ENCODE results near the gene GPAT3. TPM values are rescaled to one million over a fixed set of nuclear protein-coding genes. Genes with fewer than 3 reads are reported as not detected.
A peak's percentile ranks its signal among the peaks of the same experiment; 100 is the strongest.

Gene GPAT3
- total RNA-seq, 2 experiments from 2014 or later: 3.1 to 3.4 TPM

DNA sequence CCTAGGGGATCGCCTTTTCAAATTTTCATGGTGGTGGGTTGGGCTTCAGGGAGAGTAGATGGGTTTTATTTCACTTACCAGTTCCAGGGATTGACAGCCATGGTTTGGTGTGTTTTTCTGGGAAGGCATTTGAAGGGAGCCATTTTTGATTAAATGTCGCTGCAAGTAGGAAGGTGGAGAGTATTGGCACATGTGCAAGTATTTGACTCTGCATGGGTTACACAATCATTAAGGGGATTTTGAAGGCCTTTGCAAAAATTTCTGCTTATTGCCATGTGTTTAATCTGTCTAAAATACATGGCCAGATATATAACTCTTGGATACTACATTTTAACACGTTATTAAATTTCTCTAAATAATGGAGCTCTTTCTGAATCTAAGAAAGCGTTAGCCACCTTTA lies 55.1 kb downstream of the GPAT3 start:
- H3K36me3 Mint-ChIP-seq: no peaks in the 10 kb centered on the region
- POLR2A ChIA-PET: no interaction called here
- H3K27me3 Mint-ChIP-seq: no peaks in the 10 kb centered on the region
- DNase-seq: no peak
- no peaks in the 10 kb centered on the region for H3K4me1 Mint-ChIP-seq
- no peak overlapping the region for H3K27ac Mint-ChIP-seq
- H3K9me3 Mint-ChIP-seq: peaks cover 4% of the 10 kb centered on the region
- no peak for ATAC-seq (ENCODE audit: low read depth)
- H3K4me3 Mint-ChIP-seq: no peak overlapping the region

DNA sequence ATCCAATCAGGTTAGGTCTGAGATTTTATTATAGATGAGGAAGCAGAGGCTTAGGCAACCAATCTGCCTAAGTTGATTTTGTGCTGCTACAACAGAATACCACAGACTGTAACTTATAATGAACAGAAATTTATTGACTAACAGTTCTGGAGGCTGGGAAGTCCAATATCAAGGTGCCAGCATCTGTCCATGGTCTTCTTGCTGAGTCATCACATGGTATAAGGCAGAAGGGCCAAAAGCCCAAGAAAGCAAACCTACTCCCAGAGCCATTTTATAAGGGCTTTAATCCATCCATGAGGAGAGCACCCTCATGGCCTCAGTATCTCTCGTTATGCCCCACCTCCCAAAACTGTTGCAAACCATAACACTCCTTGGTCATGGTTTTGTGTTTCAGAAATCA lies 55.8 kb downstream of the GPAT3 start:
- H3K4me1 Mint-ChIP-seq: no peaks in the 10 kb centered on the region
- no peak overlapping the region for H3K4me3 Mint-ChIP-seq
- H3K9me3 Mint-ChIP-seq: peaks cover 4% of the 10 kb centered on the region
- DNase-seq (no peak), ATAC-seq (ENCODE audit: low read depth) (no peak)
- POLR2A ChIA-PET: no interaction called here
- no peaks in the 10 kb centered on the region for H3K27me3 Mint-ChIP-seq
- H3K27ac Mint-ChIP-seq: no peak overlapping the region
- no peaks in the 10 kb centered on the region for H3K36me3 Mint-ChIP-seq

DNA sequence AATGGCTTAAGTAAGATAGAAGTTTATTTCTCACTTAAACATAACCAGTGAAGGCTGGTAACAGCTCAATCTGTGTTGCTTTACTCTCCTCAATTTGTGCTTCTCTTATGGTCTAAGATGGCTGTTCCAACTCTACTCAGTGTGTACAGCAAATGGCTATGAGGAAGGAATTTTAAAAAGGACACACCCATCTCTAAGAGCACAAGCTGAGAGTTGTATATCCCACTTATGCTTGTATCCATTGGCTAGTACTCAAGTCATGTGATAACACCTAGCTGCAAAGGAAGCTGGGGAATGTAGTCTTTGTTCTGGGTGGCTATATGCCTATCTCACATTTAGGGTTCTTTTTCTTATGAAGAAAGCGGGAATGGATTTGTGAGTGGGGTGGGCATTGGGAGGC lies 63.3 kb downstream of the GPAT3 start:
- Mint-ChIP-seq H3K4me3 (no peak overlapping the region), H3K9me3 (no peaks in the 10 kb centered on the region), H3K27me3 (no peaks in the 10 kb centered on the region), H3K27ac (no peak overlapping the region), H3K4me1 (no peaks in the 10 kb centered on the region), H3K36me3 (no peaks in the 10 kb centered on the region)
- ATAC-seq (ENCODE audit: low read depth) (peak; percentile 73), DNase-seq (no peak)
- POLR2A ChIA-PET: no interaction called here

- no peaks in the 10 kb centered on the region for H3K9me3 Mint-ChIP-seq
- H3K4me1 Mint-ChIP-seq: no peaks in the 10 kb centered on the region
- POLR2A ChIA-PET: no interaction called here
- peaks cover 4% of the 10 kb centered on the region for H3K27me3 Mint-ChIP-seq
- no peak for DNase-seq
- H3K27ac Mint-ChIP-seq: no peak overlapping the region
- ATAC-seq (ENCODE audit: low read depth): no peak
- no peak overlapping the region for H3K4me3 Mint-ChIP-seq
- no peaks in the 10 kb centered on the region for H3K36me3 Mint-ChIP-seq
Measured at GRCh38 chr4:83603129-83603528, 67.2 kb downstream of the GPAT3 start.

DNA sequence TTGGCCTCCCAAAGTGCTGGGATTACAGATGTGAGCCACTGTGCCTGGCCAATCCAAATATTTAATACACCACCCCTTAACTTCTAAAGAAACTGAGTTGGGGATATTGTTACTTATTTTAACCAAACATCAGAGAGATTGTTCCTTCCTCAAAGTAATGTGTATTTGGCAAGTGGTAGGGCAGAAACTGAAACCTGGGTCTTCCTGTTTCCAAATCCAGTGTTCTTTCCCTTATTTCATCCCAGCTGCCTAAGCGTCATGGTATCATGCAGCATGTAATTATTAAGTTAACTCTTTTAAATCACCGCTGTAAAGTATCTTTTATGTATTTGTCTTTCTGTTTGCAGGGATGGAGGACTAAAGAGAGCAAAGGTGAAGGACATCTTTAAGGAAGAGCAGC lies 68.4 kb downstream of the GPAT3 start:
- Mint-ChIP-seq H3K4me1 (no peaks in the 10 kb centered on the region), H3K36me3 (no peaks in the 10 kb centered on the region), H3K9me3 (no peaks in the 10 kb centered on the region), H3K27me3 (peaks cover 4% of the 10 kb centered on the region), H3K27ac (no peak overlapping the region), H3K4me3 (no peak overlapping the region)
- POLR2A ChIA-PET: no interaction called here
- DNase-seq (no peak), ATAC-seq (ENCODE audit: low read depth) (no peak)

- H3K4me3 Mint-ChIP-seq: no peak overlapping the region
Measured at GRCh38 chr4:83605210-83605609, 69.3 kb downstream of the GPAT3 start.

DNA sequence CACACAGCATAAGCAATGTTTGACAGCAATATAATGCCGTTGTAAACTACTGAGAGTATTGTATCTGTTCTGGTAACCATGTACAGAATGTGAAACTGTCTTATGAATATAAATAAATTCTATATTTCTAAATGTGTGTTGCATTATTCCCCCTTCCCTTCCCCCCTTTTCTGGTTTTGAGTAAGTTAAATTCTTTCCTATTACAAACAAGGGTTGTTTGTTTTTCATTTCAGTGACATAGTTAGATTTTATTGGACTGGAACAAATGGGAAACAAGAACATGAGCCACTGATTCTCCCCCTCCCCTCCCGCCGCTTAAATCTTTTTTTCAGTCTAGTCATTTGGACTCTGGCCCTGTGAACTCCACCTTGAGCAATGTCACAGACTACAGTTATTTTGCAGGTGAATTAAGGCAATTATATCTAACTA lies 69.8 kb downstream of the GPAT3 start:
- DNase-seq (no peak), ATAC-seq (ENCODE audit: low read depth) (no peak)
- H3K27ac Mint-ChIP-seq: no peak overlapping the region
- H3K4me1 Mint-ChIP-seq: no peaks in the 10 kb centered on the region
- no peaks in the 10 kb centered on the region for H3K9me3 Mint-ChIP-seq
- H3K27me3 Mint-ChIP-seq: peaks cover 11% of the 10 kb centered on the region
- POLR2A ChIA-PET: no interaction called here
- no peaks in the 10 kb centered on the region for H3K36me3 Mint-ChIP-seq
- H3K4me3 Mint-ChIP-seq: no peak overlapping the region

More at GRCh38 chr4:83605210-83605609, 69.3 kb downstream of the GPAT3 start:
- POLR2A ChIA-PET: no interaction called here
- ATAC-seq (ENCODE audit: low read depth): no peak
- no peak for DNase-seq
- H3K27me3 Mint-ChIP-seq: peaks cover 9% of the 10 kb centered on the region
- H3K36me3 Mint-ChIP-seq: no peaks in the 10 kb centered on the region
- H3K9me3 Mint-ChIP-seq: no peaks in the 10 kb centered on the region
- no peak overlapping the region for H3K27ac Mint-ChIP-seq
- H3K4me1 Mint-ChIP-seq: no peaks in the 10 kb centered on the region

DNA sequence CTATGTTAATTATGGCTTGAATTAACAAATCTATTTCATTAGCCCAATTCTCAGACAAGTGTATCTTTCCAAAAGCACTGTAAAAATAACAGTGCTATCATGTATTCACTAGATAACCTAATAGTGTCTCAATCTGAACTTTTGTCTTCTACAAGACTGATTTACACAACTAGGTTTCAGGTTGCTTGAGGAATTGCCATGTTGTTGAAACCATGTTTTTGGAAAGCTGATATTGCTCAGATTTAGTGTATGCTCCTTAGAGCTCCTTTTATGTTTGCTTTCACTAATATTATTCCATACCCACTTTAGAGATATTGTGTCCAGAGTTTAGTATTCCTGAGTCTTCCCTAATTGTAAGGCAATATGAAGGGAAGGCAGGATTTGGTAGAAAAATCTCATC lies 70.6 kb downstream of the GPAT3 start:
- no peak overlapping the region for H3K4me3 Mint-ChIP-seq
- no peak for ATAC-seq (ENCODE audit: low read depth)
- H3K27me3 Mint-ChIP-seq: peaks cover 18% of the 10 kb centered on the region
- peaks cover under 1% of the 10 kb centered on the region for H3K36me3 Mint-ChIP-seq
- H3K4me1 Mint-ChIP-seq: no peaks in the 10 kb centered on the region
- no peak overlapping the region for H3K27ac Mint-ChIP-seq
- no peak for DNase-seq
- POLR2A ChIA-PET: no interaction called here
- H3K9me3 Mint-ChIP-seq: peaks cover under 1% of the 10 kb centered on the region

DNA sequence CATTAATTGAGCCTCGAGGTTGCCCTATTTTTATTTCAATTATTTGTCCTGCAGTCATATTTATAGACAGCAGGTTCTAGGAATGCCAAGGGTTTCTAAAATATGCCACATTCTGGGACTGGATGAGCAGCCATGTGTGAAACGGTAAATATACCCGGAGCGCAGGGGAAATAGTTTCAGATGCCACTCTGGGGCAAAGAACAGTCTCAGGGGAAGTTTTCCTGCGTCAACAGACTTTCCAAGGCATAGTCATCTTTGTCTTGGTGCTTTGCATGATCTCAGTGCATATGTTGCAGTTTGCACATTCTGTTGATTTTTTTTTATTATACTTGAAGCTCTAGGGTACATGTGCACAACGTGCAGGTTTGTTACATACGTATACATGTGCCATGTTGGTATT lies 71.0 kb downstream of the GPAT3 start:
- H3K27me3 Mint-ChIP-seq: peaks cover 22% of the 10 kb centered on the region
- POLR2A ChIA-PET: no interaction called here
- no peak for ATAC-seq (ENCODE audit: low read depth)
- no peak overlapping the region for H3K4me3 Mint-ChIP-seq
- no peaks in the 10 kb centered on the region for H3K4me1 Mint-ChIP-seq
- H3K27ac Mint-ChIP-seq: no peak overlapping the region
- no peak for DNase-seq
- H3K36me3 Mint-ChIP-seq: peaks cover 1% of the 10 kb centered on the region
- H3K9me3 Mint-ChIP-seq: peaks cover 1% of the 10 kb centered on the region

GRCh38 chr4:83609365-83609764 lies 73.5 kb downstream of the GPAT3 start:
- DNase-seq (no peak), ATAC-seq (ENCODE audit: low read depth) (no peak)
- H3K4me1 Mint-ChIP-seq: no peaks in the 10 kb centered on the region
- H3K4me3 Mint-ChIP-seq: no peak overlapping the region
- H3K27ac Mint-ChIP-seq: no peak overlapping the region
- peaks cover 1% of the 10 kb centered on the region for H3K36me3 Mint-ChIP-seq
- H3K9me3 Mint-ChIP-seq: peaks cover 14% of the 10 kb centered on the region
- POLR2A ChIA-PET: no interaction called here
- peaks cover 22% of the 10 kb centered on the region for H3K27me3 Mint-ChIP-seq

DNA sequence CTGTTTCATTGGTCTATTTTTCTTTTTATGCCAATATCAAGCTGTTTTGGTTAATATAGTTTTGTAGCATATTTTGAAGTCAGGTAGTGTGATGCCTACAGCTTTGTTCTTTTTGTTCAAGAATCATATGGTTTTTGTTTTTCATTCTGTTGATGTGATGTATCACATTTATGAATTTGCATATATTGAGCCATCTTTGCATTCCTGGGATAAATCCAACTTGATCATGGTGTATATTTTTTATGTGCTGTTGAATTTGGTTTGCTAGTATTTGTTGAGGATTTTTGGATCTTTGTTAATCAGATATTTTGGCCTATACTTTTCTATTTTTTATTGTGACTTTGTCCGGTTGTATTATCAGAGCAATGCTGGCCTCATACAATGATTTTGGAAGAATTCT lies 74.8 kb downstream of the GPAT3 start:
- POLR2A ChIA-PET: no interaction called here
- ATAC-seq (ENCODE audit: low read depth): no peak
- no peak overlapping the region for H3K4me3 Mint-ChIP-seq
- no peak for DNase-seq
- H3K27me3 Mint-ChIP-seq: peaks cover 22% of the 10 kb centered on the region
- peaks cover 1% of the 10 kb centered on the region for H3K36me3 Mint-ChIP-seq
- H3K9me3 Mint-ChIP-seq: peaks cover 17% of the 10 kb centered on the region
- no peak overlapping the region for H3K27ac Mint-ChIP-seq
- H3K4me1 Mint-ChIP-seq: no peaks in the 10 kb centered on the region

- POLR2A ChIA-PET: no interaction called here
- Mint-ChIP-seq H3K27me3 (peaks cover 21% of the 10 kb centered on the region), H3K36me3 (peaks cover 1% of the 10 kb centered on the region), H3K4me1 (no peaks in the 10 kb centered on the region), H3K9me3 (peaks cover 17% of the 10 kb centered on the region), H3K27ac (no peak overlapping the region), H3K4me3 (no peak overlapping the region)
- DNase-seq (no peak), ATAC-seq (ENCODE audit: low read depth) (no peak)
Measured at GRCh38 chr4:83613023-83613422, 77.1 kb downstream of the GPAT3 start.

GRCh38 chr4:83613994-83614393 lies 78.1 kb downstream of the GPAT3 start:
- peaks cover 2% of the 10 kb centered on the region for H3K4me1 Mint-ChIP-seq
- H3K27ac Mint-ChIP-seq: no peak overlapping the region
- DNase-seq (no peak), ATAC-seq (ENCODE audit: low read depth) (no peak)
- H3K4me3 Mint-ChIP-seq: no peak overlapping the region
- H3K36me3 Mint-ChIP-seq: peaks cover 1% of the 10 kb centered on the region
- H3K9me3 Mint-ChIP-seq: peaks cover 17% of the 10 kb centered on the region
- POLR2A ChIA-PET: no interaction called here
- peaks cover 25% of the 10 kb centered on the region for H3K27me3 Mint-ChIP-seq

DNA sequence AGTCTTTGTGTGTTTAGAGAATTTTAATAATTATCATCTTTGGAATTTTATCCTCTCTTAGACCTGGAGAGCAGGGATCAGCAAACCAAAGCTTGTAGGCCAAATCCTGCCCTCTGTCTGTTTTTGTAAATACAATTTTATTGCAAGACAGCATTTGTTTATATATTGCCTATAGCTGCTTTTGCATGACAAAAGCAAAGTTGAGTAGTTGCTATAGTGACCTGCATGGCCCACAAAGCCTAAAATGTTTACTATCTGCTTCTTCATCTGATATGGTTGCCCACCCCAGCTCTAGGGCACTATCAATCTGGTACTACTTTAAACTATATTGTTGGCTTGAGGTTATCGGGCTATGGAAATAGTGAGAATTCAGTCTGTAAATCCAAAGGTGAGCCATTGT lies 80.3 kb downstream of the GPAT3 start:
- no peak for ATAC-seq (ENCODE audit: low read depth)
- POLR2A ChIA-PET: no interaction called here
- peaks cover 1% of the 10 kb centered on the region for H3K36me3 Mint-ChIP-seq
- H3K4me3 Mint-ChIP-seq: no peak overlapping the region
- H3K27me3 Mint-ChIP-seq: peaks cover 23% of the 10 kb centered on the region
- no peak for DNase-seq
- peaks cover 26% of the 10 kb centered on the region for H3K9me3 Mint-ChIP-seq
- peaks cover 6% of the 10 kb centered on the region for H3K4me1 Mint-ChIP-seq
- no peak overlapping the region for H3K27ac Mint-ChIP-seq

DNA sequence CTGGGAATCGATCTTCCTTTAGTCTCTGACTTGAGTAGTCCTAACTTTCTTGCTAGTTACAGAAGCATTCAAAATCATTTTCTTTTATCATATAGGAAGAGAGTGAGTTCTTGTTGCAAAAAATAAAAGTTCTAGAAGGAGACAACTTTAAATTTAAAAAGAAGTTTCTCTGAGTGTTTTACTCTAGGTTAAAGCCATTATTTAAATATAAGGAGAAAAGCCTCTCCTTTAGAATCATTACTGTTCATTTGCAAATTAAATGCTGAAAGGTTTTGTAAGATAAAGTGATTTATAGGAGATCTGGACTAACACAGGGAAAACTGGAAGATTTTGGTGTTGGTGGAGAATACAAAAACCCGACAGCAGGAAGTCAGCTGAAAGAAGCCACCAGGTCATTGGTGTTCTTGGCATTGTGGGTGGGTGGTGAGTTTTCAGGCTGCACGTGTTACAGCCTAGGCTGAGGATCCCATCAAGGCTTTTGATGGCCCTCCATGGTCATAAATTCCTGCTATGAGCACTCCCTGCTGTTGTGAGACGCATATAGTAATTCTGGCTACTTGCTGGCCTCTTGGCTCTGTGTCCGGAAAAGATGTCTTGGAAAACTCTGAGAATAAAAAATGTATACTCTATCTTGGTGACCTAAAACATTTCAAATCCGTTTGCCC lies 81.6 kb downstream of the GPAT3 start:
- POLR2A ChIA-PET: no interaction called here
- no peak overlapping the region for H3K27ac Mint-ChIP-seq
- H3K36me3 Mint-ChIP-seq: no peaks in the 10 kb centered on the region
- H3K9me3 Mint-ChIP-seq: peaks cover 30% of the 10 kb centered on the region
- DNase-seq (no peak), ATAC-seq (ENCODE audit: low read depth) (no peak)
- H3K4me3 Mint-ChIP-seq: no peak overlapping the region
- peaks cover 17% of the 10 kb centered on the region for H3K27me3 Mint-ChIP-seq
- peaks cover 6% of the 10 kb centered on the region for H3K4me1 Mint-ChIP-seq

Measured in activated naive CD8-positive, alpha-beta T cell treated with anti-CD3 and anti-CD28 coated beads, Interleukin-2, amount 10 ng/mL, durations not matched to agents 7 days and 5 days (primary cell).